ENCODE measurements around the gene PRAMEF14. TPM values are rescaled to one million over a fixed set of nuclear protein-coding genes. Genes with fewer than 3 reads are reported as not detected.
"Not testable (repeated sequence)": the region's sequence is repeated elsewhere in the genome, so short reads cannot be mapped to it uniquely, and the experiment has no call there.

The PRAMEF14 gene
- total RNA-seq, 4 donors from 2014 or later = not detected

GRCh38 chr1:13356774-13357173 is 9.8 kb upstream of the PRAMEF14 start:
- DNase-seq = peak in 1 of 3 donors; percentile 50
- not testable (repeated sequence) for H3K36me3 ChIP-seq, H3K27ac ChIP-seq, H3K4me3 ChIP-seq, H3K4me1 ChIP-seq, H3K9me3 ChIP-seq, H3K27me3 ChIP-seq
- TF ChIP-seq CTCF (IDR thresholded peaks at IDR 0.05) = peak; percentile 12 to 53 (median 44)

GRCh38 chr1:13354475-13354874 is 7.5 kb upstream of the PRAMEF14 start:
- H3K4me3 ChIP-seq, H3K27ac ChIP-seq, DNase-seq, H3K4me1 ChIP-seq, H3K36me3 ChIP-seq, H3K27me3 ChIP-seq, H3K9me3 ChIP-seq: not testable (repeated sequence)

GRCh38 chr1:13353476-13353875 is 6.5 kb upstream of the PRAMEF14 start:
- H3K27me3 ChIP-seq, H3K4me3 ChIP-seq, DNase-seq, H3K36me3 ChIP-seq, H3K4me1 ChIP-seq, H3K9me3 ChIP-seq, H3K27ac ChIP-seq: not testable (repeated sequence)

- H3K36me3 ChIP-seq, DNase-seq, H3K4me3 ChIP-seq, H3K4me1 ChIP-seq, H3K27me3 ChIP-seq, H3K9me3 ChIP-seq, H3K27ac ChIP-seq: not testable (repeated sequence)
Measured at GRCh38 chr1:13342496-13342895, 4.4 kb downstream of the PRAMEF14 start.

GRCh38 chr1:13315281-13315680 is 31.7 kb downstream of the PRAMEF14 start, which contains the start of gene PRAMEF15:
PRAMEF15 (plus strand) TSS chr1:13315581; CDS start chr1:13318408, 2,827 bp downstream.
- not testable (repeated sequence) for H3K4me3 ChIP-seq, H3K4me1 ChIP-seq, H3K27ac ChIP-seq, H3K36me3 ChIP-seq, H3K27me3 ChIP-seq, H3K9me3 ChIP-seq, DNase-seq

- H3K9me3 ChIP-seq, H3K36me3 ChIP-seq, H3K27me3 ChIP-seq, DNase-seq, H3K4me1 ChIP-seq, H3K4me3 ChIP-seq, H3K27ac ChIP-seq: not testable (repeated sequence)
Measured at GRCh38 chr1:13303239-13303638, 43.7 kb downstream of the PRAMEF14 start, which contains the start of gene PRAMEF33. PRAMEF33 (plus strand) TSS chr1:13303539; CDS start chr1:13305955, 2,416 bp downstream.

GRCh38 chr1:13302197-13302596 is 44.7 kb downstream of the PRAMEF14 start:
- H3K4me3 ChIP-seq, H3K27ac ChIP-seq, H3K36me3 ChIP-seq, H3K27me3 ChIP-seq, H3K4me1 ChIP-seq, H3K9me3 ChIP-seq, DNase-seq: not testable (repeated sequence)

- not testable (repeated sequence) for H3K9me3 ChIP-seq, H3K27ac ChIP-seq, H3K4me3 ChIP-seq, H3K4me1 ChIP-seq, H3K36me3 ChIP-seq, DNase-seq, H3K27me3 ChIP-seq
Measured at GRCh38 chr1:13298699-13299098, 48.2 kb downstream of the PRAMEF14 start.

- not testable (repeated sequence) for H3K27ac ChIP-seq, H3K36me3 ChIP-seq, H3K4me1 ChIP-seq, H3K27me3 ChIP-seq, H3K4me3 ChIP-seq, H3K9me3 ChIP-seq, DNase-seq
Measured at GRCh38 chr1:13297216-13297931, 49.6 kb downstream of the PRAMEF14 start.

Other genes with a start within 250 kb of the PRAMEF14 start
- not detected for gene HNRNPCL2, start 230.3 kb downstream of the PRAMEF14 start, total RNA-seq
- not detected for gene PRAMEF26, start 191.1 kb downstream of the PRAMEF14 start, total RNA-seq
- gene HNRNPCL4, start 181.5 kb downstream of the PRAMEF14 start, total RNA-seq = not detected
- not detected for gene PRAMEF9, start 175.3 kb downstream of the PRAMEF14 start, total RNA-seq
- gene PRAMEF13, start 145.7 kb downstream of the PRAMEF14 start, total RNA-seq = not detected
- not detected for gene PRAMEF18, start 121.0 kb downstream of the PRAMEF14 start, total RNA-seq
- gene PRAMEF5, start 92.9 kb downstream of the PRAMEF14 start, total RNA-seq = not detected
- not detected for gene PRAMEF8, start 62.0 kb downstream of the PRAMEF14 start, total RNA-seq
- gene PRAMEF33, start 43.6 kb downstream of the PRAMEF14 start, total RNA-seq = not detected
- gene PRAMEF15, start 31.6 kb downstream of the PRAMEF14 start, total RNA-seq = not detected
- not detected for gene PRAMEF19, start 24.8 kb upstream of the PRAMEF14 start, total RNA-seq
- gene PRAMEF17, start 42.5 kb upstream of the PRAMEF14 start, total RNA-seq = not detected
- gene PRAMEF20, start 63.3 kb upstream of the PRAMEF14 start, total RNA-seq = not detected
- not detected for gene LRRC38, start 166.9 kb upstream of the PRAMEF14 start, total RNA-seq
- gene PDPN, start 236.7 kb upstream of the PRAMEF14 start, total RNA-seq = 10 to 100 TPM in 2 of 4 donors, 1 to 10 TPM in 2; 2.4 to 44.6 (median 9.6) TPM

Data from Peyer's patch (tissue), 4 donors.